Dendritic cell treated with granulocyte-macrophage colony-stimulating factor and Interleukin-4, amounts not matched to agents 40 ng/mL and 50 ng/mL, for 4 days (primary cell): ENCODE data around the gene THADA.
A peak's percentile ranks its signal among the peaks of the same experiment; 100 is the strongest.
"Not testable (repeated sequence)": the region's sequence is repeated elsewhere in the genome, so short reads cannot be mapped to it uniquely, and the experiment has no call there.

Experiments used
- H3K27ac Mint-ChIP-seq: one replicate; pipeline ENCODE4 v1.8.0; 2022; ENCODE audit warnings: mild to moderate bottlenecking, mixed read lengths
- H3K27me3 Mint-ChIP-seq: one replicate; pipeline ENCODE4 v1.8.0; 2022; ENCODE audit warnings: mild to moderate bottlenecking, mixed read lengths
- H3K36me3 Mint-ChIP-seq: one replicate; pipeline ENCODE4 v1.8.0; 2022; ENCODE audit warnings: low read depth, mixed read lengths
- H3K4me1 Mint-ChIP-seq: one replicate; pipeline ENCODE4 v1.8.0; 2022; ENCODE audit warnings: low read depth, mixed read lengths
- H3K4me3 Mint-ChIP-seq: one replicate; pipeline ENCODE4 v1.8.0; 2022; ENCODE audit warnings: mild to moderate bottlenecking, moderate library complexity, mixed read lengths
- H3K9me3 Mint-ChIP-seq: one replicate; pipeline ENCODE4 v1.8.0; 2022; ENCODE audit warnings: mixed read lengths
- intact Hi-C: fragments of 100-400 bp; cut with micrococcal nuclease; formaldehyde crosslinking; loops from one replicate; pipeline ENCODE4 v1.15.0; 2022

Gene THADA

GRCh38 chr2:43611987-43612894, 16.4 kb upstream of the THADA start:
- H3K27ac Mint-ChIP-seq = no peak overlapping the region
- no peaks in the 10 kb centered on the region for H3K36me3 Mint-ChIP-seq
- H3K4me3 Mint-ChIP-seq = no peak overlapping the region
- peaks cover 7% of the 10 kb centered on the region for H3K4me1 Mint-ChIP-seq
- H3K9me3 Mint-ChIP-seq = no peaks in the 10 kb centered on the region
- peaks cover 3% of the 10 kb centered on the region for H3K27me3 Mint-ChIP-seq
- intact Hi-C loops = no loop called here

- intact Hi-C loops = no loop called here
- H3K36me3 Mint-ChIP-seq = no peaks in the 10 kb centered on the region
- no peaks in the 10 kb centered on the region for H3K9me3 Mint-ChIP-seq
- no peak overlapping the region for H3K27ac Mint-ChIP-seq
- no peak overlapping the region for H3K4me3 Mint-ChIP-seq
- peaks cover 7% of the 10 kb centered on the region for H3K4me1 Mint-ChIP-seq
- peaks cover 3% of the 10 kb centered on the region for H3K27me3 Mint-ChIP-seq
Observed at GRCh38 chr2:43610361-43610760, 14.5 kb upstream of the THADA start.

GRCh38 chr2:43609290-43609918, 13.6 kb upstream of the THADA start:
- Mint-ChIP-seq H3K36me3 (no peaks in the 10 kb centered on the region), H3K4me3 (no peak overlapping the region), H3K9me3 (no peaks in the 10 kb centered on the region), H3K27me3 (peaks cover 3% of the 10 kb centered on the region), H3K27ac (no peak overlapping the region), H3K4me1 (peaks cover 12% of the 10 kb centered on the region)
- intact Hi-C loops = loop anchor here (2.0 kb wide), 1 partner anchor 781 kb away; no protein-coding TSS in a partner anchor

GRCh38 chr2:43605851-43606250, 10.0 kb upstream of the THADA start:
- no peaks in the 10 kb centered on the region for H3K27me3 Mint-ChIP-seq
- no peaks in the 10 kb centered on the region for H3K36me3 Mint-ChIP-seq
- no peak overlapping the region for H3K4me3 Mint-ChIP-seq
- peaks cover 5% of the 10 kb centered on the region for H3K4me1 Mint-ChIP-seq
- H3K9me3 Mint-ChIP-seq = no peaks in the 10 kb centered on the region
- intact Hi-C loops = no loop called here
- H3K27ac Mint-ChIP-seq = no peak overlapping the region

GRCh38 chr2:43605079-43605655, 9.3 kb upstream of the THADA start:
- no peaks in the 10 kb centered on the region for H3K9me3 Mint-ChIP-seq
- H3K4me1 Mint-ChIP-seq = peaks cover 5% of the 10 kb centered on the region
- intact Hi-C loops = no loop called here
- H3K27ac Mint-ChIP-seq = no peak overlapping the region
- no peaks in the 10 kb centered on the region for H3K27me3 Mint-ChIP-seq
- no peak overlapping the region for H3K4me3 Mint-ChIP-seq
- no peaks in the 10 kb centered on the region for H3K36me3 Mint-ChIP-seq

- intact Hi-C loops = no loop called here
Observed at GRCh38 chr2:43604674-43605073, 8.8 kb upstream of the THADA start.

GRCh38 chr2:43600596-43600995, 4.8 kb upstream of the THADA start:
- H3K4me3 Mint-ChIP-seq, intact Hi-C loops, H3K27ac Mint-ChIP-seq, H3K36me3 Mint-ChIP-seq, H3K9me3 Mint-ChIP-seq, H3K27me3 Mint-ChIP-seq: not testable (repeated sequence)
- H3K4me1 Mint-ChIP-seq = peaks cover 11% of the 10 kb centered on the region

More at GRCh38 chr2:43604674-43605073, 8.8 kb upstream of the THADA start:
- H3K9me3 Mint-ChIP-seq = no peaks in the 10 kb centered on the region
- H3K4me3 Mint-ChIP-seq = no peak overlapping the region
- H3K36me3 Mint-ChIP-seq = no peaks in the 10 kb centered on the region
- no peaks in the 10 kb centered on the region for H3K27me3 Mint-ChIP-seq
- H3K27ac Mint-ChIP-seq = no peak overlapping the region
- H3K4me1 Mint-ChIP-seq = peaks cover 5% of the 10 kb centered on the region

GRCh38 chr2:43594875-43595274, 963 bp downstream of the THADA start:
- intact Hi-C loops = no loop called here
- H3K36me3 Mint-ChIP-seq = peaks cover 25% of the 10 kb centered on the region

GRCh38 chr2:43593254-43593653, 2.6 kb downstream of the THADA start:
- H3K4me1 Mint-ChIP-seq = peaks cover 24% of the 10 kb centered on the region
- H3K36me3 Mint-ChIP-seq = peaks cover 25% of the 10 kb centered on the region
- H3K27ac Mint-ChIP-seq = no peak overlapping the region
- intact Hi-C loops = no loop called here
- H3K4me3 Mint-ChIP-seq = no peak overlapping the region
- H3K27me3 Mint-ChIP-seq = no peaks in the 10 kb centered on the region
- no peaks in the 10 kb centered on the region for H3K9me3 Mint-ChIP-seq

More at GRCh38 chr2:43594875-43595274, 963 bp downstream of the THADA start:
- H3K27me3 Mint-ChIP-seq = peaks cover 4% of the 10 kb centered on the region
- peak overlapping the region; percentile 87 for H3K4me3 Mint-ChIP-seq
- peaks cover 24% of the 10 kb centered on the region for H3K4me1 Mint-ChIP-seq
- no peaks in the 10 kb centered on the region for H3K9me3 Mint-ChIP-seq
- peak overlapping the region; percentile 98 for H3K27ac Mint-ChIP-seq

GRCh38 chr2:43592443-43592842, 3.4 kb downstream of the THADA start:
- intact Hi-C loops = no loop called here
- Mint-ChIP-seq H3K27ac (no peak overlapping the region), H3K36me3 (peaks cover 30% of the 10 kb centered on the region), H3K4me1 (peaks cover 24% of the 10 kb centered on the region), H3K27me3 (no peaks in the 10 kb centered on the region), H3K9me3 (no peaks in the 10 kb centered on the region), H3K4me3 (no peak overlapping the region)

GRCh38 chr2:43585708-43586107, 10.1 kb downstream of the THADA start:
- Mint-ChIP-seq H3K9me3 (no peaks in the 10 kb centered on the region), H3K27ac (no peak overlapping the region), H3K4me3 (no peak overlapping the region), H3K4me1 (peaks cover 4% of the 10 kb centered on the region), H3K27me3 (no peaks in the 10 kb centered on the region), H3K36me3 (peaks cover 74% of the 10 kb centered on the region)
- intact Hi-C loops = no loop called here

GRCh38 chr2:43579275-43579981, 16.4 kb downstream of the THADA start:
- Mint-ChIP-seq H3K9me3 (no peaks in the 10 kb centered on the region), H3K4me3 (no peak overlapping the region), H3K27me3 (no peaks in the 10 kb centered on the region), H3K27ac (no peak overlapping the region), H3K4me1 (peaks cover 4% of the 10 kb centered on the region), H3K36me3 (peaks cover 87% of the 10 kb centered on the region)
- intact Hi-C loops = loop anchor here (10.0 kb wide), 1 partner anchor 755 kb away; no protein-coding TSS in a partner anchor

- intact Hi-C loops = loop anchor here (10.0 kb wide), 1 partner anchor 752 kb away; no protein-coding TSS in a partner anchor
- H3K9me3 Mint-ChIP-seq = no peaks in the 10 kb centered on the region
- H3K36me3 Mint-ChIP-seq = peaks cover 73% of the 10 kb centered on the region
- H3K27ac Mint-ChIP-seq = no peak overlapping the region
- H3K4me1 Mint-ChIP-seq = no peaks in the 10 kb centered on the region
- no peaks in the 10 kb centered on the region for H3K27me3 Mint-ChIP-seq
- no peak overlapping the region for H3K4me3 Mint-ChIP-seq
Observed at GRCh38 chr2:43576981-43577892, 18.6 kb downstream of the THADA start.
